GM12874 (cell line): Measurements from ENCODE around the gene TAF4B.

Experiments used
- TF ChIP-seq, protein P1 (sequence below): IDR thresholded peaks from 2 replicates; pipeline ENCODE4 v1.5.1; 2011; ENCODE audit warnings: low read depth, mild to moderate bottlenecking, control low read depth, low read length, moderate library complexity; ENCODE audit not compliant: insufficient read depth

TAF4B gene

DNA sequence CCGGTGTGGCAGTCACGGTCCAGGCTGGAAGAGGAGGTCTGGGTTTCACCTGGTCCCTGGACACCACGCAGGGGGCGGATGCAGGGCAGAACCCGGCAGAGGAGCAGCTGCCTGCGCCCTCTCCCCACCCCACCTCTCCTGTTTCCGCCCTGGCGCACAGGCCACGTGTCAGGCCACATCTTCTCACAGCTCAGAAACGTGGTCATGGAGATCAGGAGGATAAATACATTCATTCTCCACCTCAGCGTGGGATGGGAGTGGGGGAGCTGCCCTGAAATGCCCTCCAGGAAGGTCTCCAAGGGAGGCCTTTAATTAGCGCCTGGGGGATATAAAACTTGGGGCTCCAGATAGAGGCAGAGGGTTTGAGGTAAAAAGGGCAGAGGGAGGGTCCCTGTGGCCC is 180.1 kb downstream of the TAF4B start:
- TF ChIP-seq, protein P1, sequence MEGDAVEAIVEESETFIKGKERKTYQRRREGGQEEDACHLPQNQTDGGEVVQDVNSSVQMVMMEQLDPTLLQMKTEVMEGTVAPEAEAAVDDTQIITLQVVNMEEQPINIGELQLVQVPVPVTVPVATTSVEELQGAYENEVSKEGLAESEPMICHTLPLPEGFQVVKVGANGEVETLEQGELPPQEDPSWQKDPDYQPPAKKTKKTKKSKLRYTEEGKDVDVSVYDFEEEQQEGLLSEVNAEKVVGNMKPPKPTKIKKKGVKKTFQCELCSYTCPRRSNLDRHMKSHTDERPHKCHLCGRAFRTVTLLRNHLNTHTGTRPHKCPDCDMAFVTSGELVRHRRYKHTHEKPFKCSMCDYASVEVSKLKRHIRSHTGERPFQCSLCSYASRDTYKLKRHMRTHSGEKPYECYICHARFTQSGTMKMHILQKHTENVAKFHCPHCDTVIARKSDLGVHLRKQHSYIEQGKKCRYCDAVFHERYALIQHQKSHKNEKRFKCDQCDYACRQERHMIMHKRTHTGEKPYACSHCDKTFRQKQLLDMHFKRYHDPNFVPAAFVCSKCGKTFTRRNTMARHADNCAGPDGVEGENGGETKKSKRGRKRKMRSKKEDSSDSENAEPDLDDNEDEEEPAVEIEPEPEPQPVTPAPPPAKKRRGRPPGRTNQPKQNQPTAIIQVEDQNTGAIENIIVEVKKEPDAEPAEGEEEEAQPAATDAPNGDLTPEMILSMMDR = no peak

DNA sequence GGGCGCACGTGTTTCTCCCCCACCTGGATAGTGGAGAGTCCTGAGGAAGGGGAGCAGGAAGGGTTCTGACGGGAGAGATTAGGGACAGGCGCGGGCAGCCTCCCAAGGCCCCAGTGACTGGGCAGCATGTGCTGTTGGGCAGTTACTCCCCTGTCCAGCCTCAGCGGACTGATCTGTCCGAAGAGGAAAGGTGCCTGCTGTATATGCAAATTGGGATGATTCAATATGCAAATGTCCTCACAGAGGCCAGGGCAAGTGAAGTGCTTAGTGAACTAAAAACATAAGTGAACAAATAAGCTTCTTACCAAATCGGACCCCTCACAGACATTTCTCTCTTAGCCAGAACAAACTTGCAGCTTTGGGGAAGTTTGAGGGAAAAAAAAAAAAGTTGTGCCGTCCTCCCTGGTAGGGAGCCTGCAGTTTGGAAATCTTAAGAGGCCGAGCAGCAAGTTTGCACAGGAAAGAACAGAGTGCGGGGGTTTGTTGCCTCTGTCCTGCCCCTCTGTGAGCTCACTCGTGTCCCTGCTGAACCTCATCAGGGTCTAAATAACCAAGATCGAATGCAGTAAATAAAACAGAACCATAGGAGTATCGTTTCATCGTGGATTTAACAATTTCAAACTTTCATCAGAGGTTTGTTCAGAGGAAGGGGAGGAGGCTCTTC is 180.7 kb downstream of the TAF4B start:
- TF ChIP-seq, protein P1 = no peak

DNA sequence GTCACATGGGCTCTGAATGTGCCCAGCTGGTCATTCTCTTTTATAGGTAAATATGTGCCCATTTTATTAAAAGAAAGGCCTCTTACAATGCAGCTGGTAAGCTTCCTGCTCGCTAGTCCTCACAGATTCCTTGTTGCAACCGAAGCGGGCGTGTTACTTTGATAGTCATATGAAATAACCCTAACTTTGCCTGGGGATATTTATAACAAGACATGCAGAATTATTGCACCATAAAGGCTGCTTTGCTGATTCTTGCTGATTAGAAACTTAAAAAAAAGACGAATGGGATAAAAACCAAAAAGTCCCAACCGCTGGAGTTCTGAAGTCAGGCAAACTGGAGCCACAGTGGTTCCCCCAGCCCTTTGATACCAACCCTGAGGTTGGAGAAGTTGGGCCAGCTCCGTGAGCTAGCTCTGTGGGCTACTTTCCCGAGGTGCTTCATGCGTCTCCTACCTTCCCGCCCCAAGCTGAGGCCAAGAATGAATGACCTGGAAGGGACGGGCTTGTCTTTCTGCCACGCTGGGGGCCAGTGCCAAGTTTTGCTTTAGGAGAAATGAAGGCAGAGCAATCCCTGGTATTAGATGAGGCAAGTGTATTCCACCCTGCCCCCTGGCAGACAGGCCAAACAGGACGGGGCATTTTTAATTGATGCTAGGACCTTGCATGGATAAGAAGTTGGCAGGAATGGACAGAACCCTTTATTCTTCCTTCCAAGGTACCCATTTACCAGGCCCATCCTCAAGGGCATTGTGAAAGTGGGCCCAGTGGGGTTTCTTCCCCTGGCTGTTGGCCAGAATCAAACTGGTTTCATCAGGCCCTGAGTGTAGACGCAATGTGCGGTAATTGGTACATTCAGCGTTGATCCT is 181.7 kb downstream of the TAF4B start:
- TF ChIP-seq, protein P1 = no peak

DNA sequence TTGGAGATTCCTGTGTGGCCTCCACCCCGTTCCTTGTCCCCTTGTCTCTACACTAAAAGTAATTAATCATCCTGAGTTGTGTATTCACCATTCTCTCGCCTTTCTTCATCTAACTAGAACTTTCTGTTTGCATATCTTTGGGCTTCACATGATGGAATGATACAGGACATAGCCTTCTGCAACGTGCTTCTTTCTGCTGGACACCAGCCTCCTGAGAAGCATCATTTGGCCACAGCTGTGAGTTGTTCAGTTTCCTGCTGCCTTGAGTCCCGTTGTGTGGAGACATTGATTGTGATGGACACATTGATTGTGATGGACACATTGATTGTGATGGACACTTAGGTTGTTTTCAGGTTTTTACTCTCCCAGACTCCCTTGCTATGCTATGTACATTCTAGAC is 182.8 kb downstream of the TAF4B start:
- TF ChIP-seq, protein P1 = no peak

DNA sequence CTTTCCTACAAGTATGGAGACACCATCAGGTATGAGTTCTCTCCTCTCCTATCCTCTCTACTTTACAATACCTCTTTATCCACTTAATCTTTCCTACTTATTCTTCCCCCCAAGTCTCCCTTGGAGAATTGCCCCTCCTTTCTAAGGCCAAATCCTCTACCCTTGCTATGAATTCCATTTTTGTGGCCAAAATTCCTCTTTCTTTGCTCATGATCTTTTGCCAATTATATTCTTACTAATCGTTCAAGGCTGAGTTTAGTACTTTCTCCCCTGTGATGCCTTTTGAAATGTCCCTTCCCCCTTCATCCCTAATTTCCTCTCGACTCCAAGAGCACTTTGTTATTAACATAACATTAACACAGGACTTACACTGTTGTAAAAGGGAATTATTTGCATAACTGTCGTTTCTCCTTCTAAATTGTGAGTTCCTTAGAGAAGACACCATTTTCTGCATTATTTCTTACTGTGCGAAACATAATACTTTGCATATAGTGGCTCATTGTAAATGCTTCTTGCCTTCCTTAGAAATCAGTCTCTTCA is 188.7 kb downstream of the TAF4B start:
- TF ChIP-seq, protein P1 = no peak

DNA sequence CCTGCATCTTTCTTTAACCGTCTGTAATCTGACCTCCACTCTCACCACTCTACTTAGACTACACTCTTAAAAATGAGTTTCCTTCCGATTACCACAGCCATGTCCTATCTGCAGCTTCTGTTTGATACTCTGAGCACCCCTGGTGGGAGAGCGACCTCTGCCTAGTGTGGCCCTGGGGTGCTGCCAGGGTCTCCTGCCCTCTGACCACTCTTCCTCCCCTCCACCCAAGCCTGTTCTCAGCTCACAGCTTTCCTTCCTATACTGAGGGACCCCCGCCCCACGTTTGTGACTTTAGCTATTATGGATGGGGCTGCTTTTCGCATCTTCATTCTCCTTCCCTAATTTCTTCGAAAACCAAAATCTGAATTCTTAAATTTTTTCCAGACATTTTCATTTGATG is 189.4 kb downstream of the TAF4B start:
- TF ChIP-seq, protein P1 = no peak

DNA sequence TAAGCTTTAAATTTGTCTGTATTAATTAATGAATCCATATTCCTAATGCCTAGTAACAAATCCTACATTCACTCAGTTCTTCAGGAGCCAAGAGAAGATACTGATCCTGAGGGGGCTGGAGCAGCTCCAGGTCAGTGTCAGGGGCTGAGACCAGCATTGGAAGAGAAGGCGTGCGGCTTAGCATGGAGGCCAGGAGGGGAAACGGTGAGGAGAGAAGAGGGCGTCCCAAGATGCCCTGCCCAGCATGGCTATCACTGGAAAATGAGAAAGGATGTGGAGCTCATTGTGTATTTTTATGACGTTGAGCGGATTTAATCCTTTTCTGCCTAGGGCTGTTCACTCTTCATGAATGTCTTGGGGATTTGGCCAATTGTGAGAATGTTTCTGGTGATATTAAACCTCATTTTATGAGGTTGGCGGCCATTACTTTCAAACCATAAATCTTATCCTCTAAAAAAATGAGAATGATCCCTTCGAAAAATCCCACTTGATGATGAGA is 190.5 kb downstream of the TAF4B start:
- TF ChIP-seq, protein P1 = no peak
